Esophagus muscularis mucosa (tissue), 3 donors: ENCODE data around the gene PLEKHF1.
"Not testable (repeated sequence)": the region's sequence is repeated elsewhere in the genome, so short reads cannot be mapped to it uniquely, and the experiment has no call there.

ENCODE experiments used
- CTCF ChIP-seq, 3 experiments: fragments of 200-600 bp in 2 of 3; fragments of 450-650 bp in 1 of 3; sonication (generic) in 2 of 3; IDR thresholded peaks; one replicate each; pipeline ENCODE4 v1.5.1; 2017 to 2019; ENCODE audit warnings: antibody characterized with exemption in 3 of 3, mild to moderate bottlenecking in 2 of 3, moderate library complexity in 1 of 3
- POLR2A ChIP-seq: fragments of 450-650 bp; IDR thresholded peaks from one replicate; pipeline ENCODE4 v1.6.1; 2017; ENCODE audit warnings: antibody characterized with exemption, moderate library complexity, mild to moderate bottlenecking, low read depth

- TF ChIP-seq CTCF (IDR thresholded peaks at IDR 0.05); POLR2A: not testable (repeated sequence)
These were observed 44.2 kb downstream of the PLEKHF1 start for GRCh38 chr19:29709440-29709798.
